ENCODE data around the gene MRPL19.
"Not testable (repeated sequence)": the region's sequence is repeated elsewhere in the genome, so short reads cannot be mapped to it uniquely, and the experiment has no call there.

Gene MRPL19

DNA sequence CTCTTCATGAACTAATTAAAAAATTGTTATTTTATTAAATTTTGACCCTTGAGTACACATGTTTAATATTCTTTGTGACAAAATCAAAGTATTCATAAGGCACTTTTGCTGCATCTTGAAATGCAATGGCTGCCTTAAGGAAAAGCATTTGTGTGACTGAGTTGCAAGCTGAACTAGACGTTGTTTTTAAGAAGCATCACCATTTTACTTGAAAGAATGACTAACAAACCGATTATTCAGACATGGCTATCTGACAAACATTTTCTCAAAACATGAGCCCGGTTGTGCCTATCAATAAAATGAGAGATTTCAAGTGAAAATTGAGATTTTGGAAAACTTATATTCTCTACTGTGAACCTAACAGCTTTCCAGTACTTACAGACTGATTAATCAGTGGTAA is 61.3 kb downstream of the MRPL19 start:
- peaks cover 41% of the 10 kb centered on the region for H3K79me2 ChIP-seq (ENCODE audit: low read length)
- H3K9me3 ChIP-seq (ENCODE audit: insufficient read depth, low read length) = no peaks in the 10 kb centered on the region
- peaks cover 20% of the 10 kb centered on the region for H3K4me1 ChIP-seq (ENCODE audit: low read length)
- peaks cover 22% of the 10 kb centered on the region for H3K36me3 ChIP-seq (replicated peaks; ENCODE audit: low read depth, low read length)
- no peak overlapping the region for H3K9ac ChIP-seq (ENCODE audit: low read length)
- no peak overlapping the region for H3K27ac ChIP-seq (ENCODE audit: low read length)
- no peaks in the 10 kb centered on the region for H3K27me3 ChIP-seq (ENCODE audit: low read depth, low read length)
- TF ChIP-seq, protein P1, sequence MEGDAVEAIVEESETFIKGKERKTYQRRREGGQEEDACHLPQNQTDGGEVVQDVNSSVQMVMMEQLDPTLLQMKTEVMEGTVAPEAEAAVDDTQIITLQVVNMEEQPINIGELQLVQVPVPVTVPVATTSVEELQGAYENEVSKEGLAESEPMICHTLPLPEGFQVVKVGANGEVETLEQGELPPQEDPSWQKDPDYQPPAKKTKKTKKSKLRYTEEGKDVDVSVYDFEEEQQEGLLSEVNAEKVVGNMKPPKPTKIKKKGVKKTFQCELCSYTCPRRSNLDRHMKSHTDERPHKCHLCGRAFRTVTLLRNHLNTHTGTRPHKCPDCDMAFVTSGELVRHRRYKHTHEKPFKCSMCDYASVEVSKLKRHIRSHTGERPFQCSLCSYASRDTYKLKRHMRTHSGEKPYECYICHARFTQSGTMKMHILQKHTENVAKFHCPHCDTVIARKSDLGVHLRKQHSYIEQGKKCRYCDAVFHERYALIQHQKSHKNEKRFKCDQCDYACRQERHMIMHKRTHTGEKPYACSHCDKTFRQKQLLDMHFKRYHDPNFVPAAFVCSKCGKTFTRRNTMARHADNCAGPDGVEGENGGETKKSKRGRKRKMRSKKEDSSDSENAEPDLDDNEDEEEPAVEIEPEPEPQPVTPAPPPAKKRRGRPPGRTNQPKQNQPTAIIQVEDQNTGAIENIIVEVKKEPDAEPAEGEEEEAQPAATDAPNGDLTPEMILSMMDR (IDR thresholded peaks at IDR 0.05; ENCODE audit: low read depth, low read length) = no peak
- TF ChIP-seq EZH2phosphoT487 (IDR thresholded peaks at IDR 0.05; ENCODE audit: low read depth) = no peak
- no peak overlapping the region for H3K4me2 ChIP-seq (ENCODE audit: low read length)
- H3K4me3 ChIP-seq (ENCODE audit: low read length) = no peak overlapping the region
- H4K20me1 ChIP-seq (ENCODE audit: insufficient read depth, low read length) = no peaks in the 10 kb centered on the region
- H2AFZ ChIP-seq (ENCODE audit: low read depth, low read length) = no peak overlapping the region

DNA sequence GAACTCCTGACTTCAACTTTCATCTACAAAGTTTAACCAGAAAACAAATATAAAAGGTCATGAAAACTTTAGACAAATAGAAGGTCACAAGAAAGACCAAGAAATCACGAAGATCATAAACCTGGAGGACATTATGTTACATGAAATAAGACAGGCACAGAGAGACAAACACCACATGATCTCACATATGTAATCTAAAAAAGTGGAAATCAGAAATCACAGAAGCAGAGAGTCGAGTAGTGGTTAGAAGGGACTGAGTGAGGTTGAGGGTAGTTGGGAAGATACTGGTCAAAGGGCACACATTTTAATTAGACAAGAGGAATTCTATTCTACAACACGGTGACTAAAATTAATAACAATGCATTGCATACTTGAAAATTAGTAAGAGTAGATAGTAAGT is 62.7 kb downstream of the MRPL19 start:
- H3K4me1 ChIP-seq (ENCODE audit: low read length) = peaks cover 20% of the 10 kb centered on the region
- peak overlapping the region; percentile 81 for H3K9ac ChIP-seq (ENCODE audit: low read length)
- H3K36me3 ChIP-seq (replicated peaks; ENCODE audit: low read depth, low read length) = peaks cover 10% of the 10 kb centered on the region
- peak overlapping the region; percentile 99 for H3K4me2 ChIP-seq (ENCODE audit: low read length)
- H4K20me1 ChIP-seq (ENCODE audit: insufficient read depth, low read length) = no peaks in the 10 kb centered on the region
- peaks cover 41% of the 10 kb centered on the region for H3K79me2 ChIP-seq (ENCODE audit: low read length)
- H3K4me3 ChIP-seq (ENCODE audit: low read length) = peak overlapping the region; percentile 96
- TF ChIP-seq, protein P1 (IDR thresholded peaks at IDR 0.05; ENCODE audit: low read depth, low read length) = no peak
- TF ChIP-seq EZH2phosphoT487 (IDR thresholded peaks at IDR 0.05; ENCODE audit: low read depth) = no peak
- no peaks in the 10 kb centered on the region for H3K9me3 ChIP-seq (ENCODE audit: insufficient read depth, low read length)
- no peak overlapping the region for H2AFZ ChIP-seq (ENCODE audit: low read depth, low read length)
- 0 out of 2 replicates have a peak overlapping the region, but pooled peaks have one; percentile 11 for H3K27ac ChIP-seq (ENCODE audit: low read length)
- no peaks in the 10 kb centered on the region for H3K27me3 ChIP-seq (ENCODE audit: low read depth, low read length)

DNA sequence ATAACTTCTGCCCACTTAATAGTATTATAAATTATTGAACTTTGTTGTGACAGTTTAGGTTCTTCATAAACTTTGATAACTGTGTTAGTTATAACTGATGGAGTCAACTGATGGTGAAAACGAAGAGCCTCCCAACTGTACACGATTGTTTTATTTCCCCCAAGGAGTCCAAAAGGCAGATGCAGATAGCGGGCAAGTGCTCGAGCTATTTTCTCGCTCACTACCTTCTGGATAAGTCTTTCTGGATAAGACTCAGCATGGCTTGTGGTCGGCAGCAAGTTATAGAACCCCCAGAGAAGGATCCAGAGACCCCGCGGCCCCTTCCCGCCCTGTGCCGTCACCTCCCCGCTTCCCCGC is 63.6 kb downstream of the MRPL19 start:
- Histone ChIP-seq H2AFZ (ENCODE audit: low read depth, low read length) (peak overlapping the region; percentile 51; the same call in 1 of the 2 replicates), H3K4me3 (ENCODE audit: low read length) (peak overlapping the region; percentile 96), H3K36me3 (replicated peaks; ENCODE audit: low read depth, low read length) (peaks cover 6% of the 10 kb centered on the region), H3K4me2 (ENCODE audit: low read length) (peak overlapping the region; percentile 99), H3K79me2 (ENCODE audit: low read length) (peaks cover 41% of the 10 kb centered on the region), H4K20me1 (ENCODE audit: insufficient read depth, low read length) (no peaks in the 10 kb centered on the region), H3K27ac (ENCODE audit: low read length) (peak overlapping the region; percentile 94), H3K4me1 (ENCODE audit: low read length) (peaks cover 20% of the 10 kb centered on the region), H3K9me3 (ENCODE audit: insufficient read depth, low read length) (no peaks in the 10 kb centered on the region), H3K27me3 (ENCODE audit: low read depth, low read length) (no peaks in the 10 kb centered on the region), H3K9ac (ENCODE audit: low read length) (peak overlapping the region; percentile 81)
- TF ChIP-seq EZH2phosphoT487 (IDR thresholded peaks at IDR 0.05; ENCODE audit: low read depth) = no peak
- TF ChIP-seq, protein P1 (IDR thresholded peaks at IDR 0.05; ENCODE audit: low read depth, low read length) = no peak

DNA sequence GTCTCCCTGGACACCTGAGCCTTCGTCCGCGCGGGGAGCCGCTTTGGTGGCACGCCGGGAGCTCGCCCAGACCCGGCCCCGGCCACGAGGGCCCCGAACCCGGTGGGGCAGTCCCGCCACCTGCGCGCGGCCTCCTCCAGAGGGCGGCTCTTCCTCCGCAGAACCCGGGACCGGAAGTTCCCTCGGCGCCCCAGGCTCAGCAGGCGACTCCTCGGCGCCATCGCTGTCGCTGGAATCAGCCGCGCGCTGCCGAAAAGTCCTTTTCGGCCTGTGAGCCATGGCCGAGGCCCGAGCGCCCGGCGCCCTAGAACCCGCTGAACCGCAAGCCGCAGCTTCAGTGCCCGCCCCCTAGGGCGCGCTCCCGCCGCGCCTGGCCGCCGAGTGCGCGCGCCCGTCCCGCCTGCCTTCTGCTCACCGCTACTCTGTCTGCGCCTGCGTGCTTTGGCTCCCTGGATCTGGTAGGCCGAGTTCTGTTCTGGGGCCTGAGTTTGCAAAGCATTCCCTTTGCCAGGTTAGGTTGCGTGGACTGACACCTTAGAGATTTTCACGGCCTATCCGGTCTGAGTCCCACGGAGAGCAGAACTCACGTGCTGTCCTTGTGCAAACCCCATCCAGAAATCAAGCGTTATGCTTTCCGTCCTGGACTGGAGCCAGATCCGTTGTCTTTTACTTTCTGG is 64.1 kb downstream of the MRPL19 start, which contains the start of gene GCFC2:
Gene GCFC2 (minus strand): TSS at position 339 of the 677 bp plus-strand sequence. CDS start 60 bp downstream, at position 279.
- peak within 1 kb of the TSS; percentile 99 for H2AFZ ChIP-seq (ENCODE audit: low read depth, low read length)
- H3K36me3 ChIP-seq (replicated peaks; ENCODE audit: low read depth, low read length) = peaks cover 4% of the 10 kb centered on the region
- peaks cover 41% of the 10 kb centered on the region for H3K79me2 ChIP-seq (ENCODE audit: low read length)
- H3K9ac ChIP-seq (ENCODE audit: low read length) = peak within 1 kb of the TSS; percentile 81
- H3K4me2 ChIP-seq (ENCODE audit: low read length) = peak within 1 kb of the TSS; percentile 99
- TF ChIP-seq, protein P1 (IDR thresholded peaks at IDR 0.05; ENCODE audit: low read depth, low read length) = peak; percentile 27
- TF ChIP-seq EZH2phosphoT487 (IDR thresholded peaks at IDR 0.05; ENCODE audit: low read depth) = no peak
- H3K9me3 ChIP-seq (ENCODE audit: insufficient read depth, low read length) = no peaks in the 10 kb centered on the region
- no peaks in the 10 kb centered on the region for H4K20me1 ChIP-seq (ENCODE audit: insufficient read depth, low read length)
- H3K27ac ChIP-seq (ENCODE audit: low read length) = peak within 1 kb of the TSS; percentile 94
- H3K4me1 ChIP-seq (ENCODE audit: low read length) = peaks cover 20% of the 10 kb centered on the region
- H3K27me3 ChIP-seq (ENCODE audit: low read depth, low read length) = no peaks in the 10 kb centered on the region
- peak within 1 kb of the TSS; percentile 96 for H3K4me3 ChIP-seq (ENCODE audit: low read length)

DNA sequence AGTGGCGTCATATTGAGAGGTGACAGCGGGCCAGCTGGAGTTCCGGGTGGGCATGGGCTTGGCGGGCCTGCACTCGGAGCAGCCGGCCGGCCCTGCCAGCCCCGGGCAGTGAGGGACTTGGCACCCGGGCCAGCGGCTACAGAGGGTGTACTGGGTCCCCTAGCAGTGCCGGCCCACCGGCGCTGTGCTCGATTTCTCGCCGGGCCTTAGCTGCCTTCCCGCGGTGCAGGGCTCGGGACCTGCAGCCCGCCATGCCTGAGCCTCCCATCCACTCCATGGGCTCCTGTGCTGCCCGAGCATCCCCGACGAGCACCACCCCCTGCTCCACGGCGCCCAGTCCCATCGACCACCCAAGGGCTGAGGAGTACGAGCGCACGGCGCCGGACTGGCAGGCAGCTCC is 65.0 kb downstream of the MRPL19 start:
- H3K9me3 ChIP-seq (ENCODE audit: insufficient read depth, low read length); H3K27me3 ChIP-seq (ENCODE audit: low read depth, low read length); H3K36me3 ChIP-seq (replicated peaks; ENCODE audit: low read depth, low read length); H4K20me1 ChIP-seq (ENCODE audit: insufficient read depth, low read length): not testable (repeated sequence)
- peaks cover 41% of the 10 kb centered on the region for H3K79me2 ChIP-seq (ENCODE audit: low read length)
- H2AFZ ChIP-seq (ENCODE audit: low read depth, low read length) = 0 out of 2 replicates have a peak overlapping the region, but pooled peaks have one; percentile 99
- peak overlapping the region; percentile 96 for H3K4me3 ChIP-seq (ENCODE audit: low read length)
- H3K4me2 ChIP-seq (ENCODE audit: low read length) = peak overlapping the region; percentile 99
- H3K4me1 ChIP-seq (ENCODE audit: low read length) = peaks cover 16% of the 10 kb centered on the region
- H3K9ac ChIP-seq (ENCODE audit: low read length) = peak overlapping the region; percentile 81
- H3K27ac ChIP-seq (ENCODE audit: low read length) = peak overlapping the region; percentile 94

Data from OCI-LY3 (cell line).